ENCODE results near the gene DUXA.
"Not testable (repeated sequence)": the region's sequence is repeated elsewhere in the genome, so short reads cannot be mapped to it uniquely, and the experiment has no call there.

DUXA gene

GRCh38 chr19:57123882-57124281 lies 43.4 kb downstream of the DUXA start:
- TF ChIP-seq ZNF274 (IDR thresholded peaks at IDR 0.05; ENCODE audit: low read depth, low read length): no peak
- H3K4me3 ChIP-seq (ENCODE audit: low read length): no peak overlapping the region

GRCh38 chr19:57118848-57119247 lies 48.4 kb downstream of the DUXA start:
- H3K4me3 ChIP-seq (ENCODE audit: low read length): no peak overlapping the region
- TF ChIP-seq ZNF274 (IDR thresholded peaks at IDR 0.05; ENCODE audit: low read depth, low read length): no peak

GRCh38 chr19:57113501-57113900 lies 53.8 kb downstream of the DUXA start:
- H3K4me3 ChIP-seq (ENCODE audit: low read length): not testable (repeated sequence)

- no peak overlapping the region for H3K4me3 ChIP-seq (ENCODE audit: low read length)
- no peak for TF ChIP-seq ZNF274 (IDR thresholded peaks at IDR 0.05; ENCODE audit: low read depth, low read length)
Observed at GRCh38 chr19:57111329-57111644, 56.0 kb downstream of the DUXA start.

- H3K4me3 ChIP-seq (ENCODE audit: low read length): no peak overlapping the region
- peak; percentile 87 for TF ChIP-seq ZNF274 (IDR thresholded peaks at IDR 0.05; ENCODE audit: low read depth, low read length)
Observed at GRCh38 chr19:57110592-57111328, 56.5 kb downstream of the DUXA start.

- no peak overlapping the region for H3K4me3 ChIP-seq (ENCODE audit: low read length)
- TF ChIP-seq ZNF274 (IDR thresholded peaks at IDR 0.05; ENCODE audit: low read depth, low read length): no peak
Observed at GRCh38 chr19:57106722-57107235, 60.5 kb downstream of the DUXA start.

- H3K4me3 ChIP-seq (ENCODE audit: low read length): no peak overlapping the region
- no peak for TF ChIP-seq ZNF274 (IDR thresholded peaks at IDR 0.05; ENCODE audit: low read depth, low read length)
Observed at GRCh38 chr19:57105976-57106721, 61.1 kb downstream of the DUXA start.

Data from GM08714 (cell line).